Tibial nerve (tissue), 4 donors: ENCODE results near the gene FAM13B. TPM values are rescaled to one million over a fixed set of nuclear protein-coding genes. Genes with fewer than 3 reads are reported as not detected.

Experiments
- DNase-seq, 2 donors: peaks; one replicate each; pipeline ENCODE4 v3.0.0-alpha.2; 2019; ENCODE audit warnings: low spot score in 2 of 2
- H3K27ac ChIP-seq, 4 donors: fragments of 200-600 bp; sonication (generic) in 3 of 4; one replicate each; pipeline ENCODE4 v1.5.1; 2017 to 2019; ENCODE audit warnings: mild to moderate bottlenecking in 1 of 4
- H3K27me3 ChIP-seq, 2 donors: fragments of 200-600 bp; sonication (generic) in 1 of 2; one replicate each; pipeline versions ENCODE4 v1.5.1 to v1.6.0; 2017 to 2019
- H3K36me3 ChIP-seq, 3 donors: fragments of 200-600 bp; sonication (generic); one replicate each; pipeline ENCODE4 v1.5.1; 2018 to 2019
- H3K4me1 ChIP-seq, 4 donors: fragments of 200-600 bp; sonication (generic) in 3 of 4; one replicate each; pipeline ENCODE4 v1.5.1; 2017 to 2019
- H3K4me3 ChIP-seq, 4 donors: fragments of 200-600 bp; sonication (generic) in 3 of 4; one replicate each; pipeline ENCODE4 v1.5.1; 2017 to 2019; ENCODE audit warnings: mild to moderate bottlenecking in 1 of 4, moderate library complexity in 1 of 4
- H3K9me3 ChIP-seq, 4 donors: fragments of 200-600 bp; sonication (generic) in 3 of 4; one replicate each; pipeline ENCODE4 v1.5.1; 2017 to 2019
- EP300 ChIP-seq, 2 donors: sonication (generic); formaldehyde crosslinking; IDR thresholded peaks; one replicate each; pipeline ENCODE4 v1.6.1; 2017; ENCODE audit warnings: antibody characterized with exemption in 2 of 2, mild to moderate bottlenecking in 1 of 2
- POLR2A ChIP-seq, 2 donors: fragments of 450-650 bp; IDR thresholded peaks; one replicate each; pipeline ENCODE4 v1.6.1; 2017; ENCODE audit warnings: antibody characterized with exemption in 2 of 2, mild to moderate bottlenecking in 2 of 2, moderate library complexity in 2 of 2
- WGBS, 2 donors: methylation state at CpG; one replicate each; pipeline ENCODE4 v1.1.5; 2018; 5-methylcytosine and 5-hydroxymethylcytosine counted together
- total RNA-seq, 4 donors: library from RNA; depleted of rRNA; stranded (reverse); fragments of >200 nt; gene quantifications; one replicate each; pipeline ENCODE4 v1.1.0, GENCODE V29; 2016
- TF ChIP-seq, protein P1 (sequence below), 5 experiments: fragments of 200-600 bp in 3 of 5; fragments of 450-650 bp in 2 of 5; sonication (generic) in 3 of 5; IDR thresholded peaks; one replicate each; pipeline ENCODE4 v1.5.1; 2016 to 2019; ENCODE audit warnings: antibody characterized with exemption in 5 of 5, mild to moderate bottlenecking in 3 of 5, moderate library complexity in 2 of 5

FAM13B gene
- total RNA-seq, 4 donors from 2014 or later, result 59.4 to 85.9 (median 72.3) TPM

GRCh38 chr5:137896560-137896959, 136.3 kb downstream of the FAM13B start:
- 89 to 98% methylated on average over 3 of the region's 3 CpGs for WGBS, 2 donors
- no peaks in the 10 kb centered on the region for H3K9me3 ChIP-seq
- DNase-seq, result no peak
- H3K36me3 ChIP-seq, result no peaks in the 10 kb centered on the region
- H3K4me3 ChIP-seq, result no peak overlapping the region
- H3K27me3 ChIP-seq, result no peaks in the 10 kb centered on the region
- peaks cover 0 to 4% (median 0%) of the 10 kb centered on the region in 4 donors for H3K4me1 ChIP-seq
- TF ChIP-seq EP300 (IDR thresholded peaks at IDR 0.05) (no peak), POLR2A (IDR thresholded peaks at IDR 0.05) (no peak)
- TF ChIP-seq, protein P1, sequence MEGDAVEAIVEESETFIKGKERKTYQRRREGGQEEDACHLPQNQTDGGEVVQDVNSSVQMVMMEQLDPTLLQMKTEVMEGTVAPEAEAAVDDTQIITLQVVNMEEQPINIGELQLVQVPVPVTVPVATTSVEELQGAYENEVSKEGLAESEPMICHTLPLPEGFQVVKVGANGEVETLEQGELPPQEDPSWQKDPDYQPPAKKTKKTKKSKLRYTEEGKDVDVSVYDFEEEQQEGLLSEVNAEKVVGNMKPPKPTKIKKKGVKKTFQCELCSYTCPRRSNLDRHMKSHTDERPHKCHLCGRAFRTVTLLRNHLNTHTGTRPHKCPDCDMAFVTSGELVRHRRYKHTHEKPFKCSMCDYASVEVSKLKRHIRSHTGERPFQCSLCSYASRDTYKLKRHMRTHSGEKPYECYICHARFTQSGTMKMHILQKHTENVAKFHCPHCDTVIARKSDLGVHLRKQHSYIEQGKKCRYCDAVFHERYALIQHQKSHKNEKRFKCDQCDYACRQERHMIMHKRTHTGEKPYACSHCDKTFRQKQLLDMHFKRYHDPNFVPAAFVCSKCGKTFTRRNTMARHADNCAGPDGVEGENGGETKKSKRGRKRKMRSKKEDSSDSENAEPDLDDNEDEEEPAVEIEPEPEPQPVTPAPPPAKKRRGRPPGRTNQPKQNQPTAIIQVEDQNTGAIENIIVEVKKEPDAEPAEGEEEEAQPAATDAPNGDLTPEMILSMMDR (IDR thresholded peaks at IDR 0.05), result no peak
- no peak overlapping the region for H3K27ac ChIP-seq

DNA sequence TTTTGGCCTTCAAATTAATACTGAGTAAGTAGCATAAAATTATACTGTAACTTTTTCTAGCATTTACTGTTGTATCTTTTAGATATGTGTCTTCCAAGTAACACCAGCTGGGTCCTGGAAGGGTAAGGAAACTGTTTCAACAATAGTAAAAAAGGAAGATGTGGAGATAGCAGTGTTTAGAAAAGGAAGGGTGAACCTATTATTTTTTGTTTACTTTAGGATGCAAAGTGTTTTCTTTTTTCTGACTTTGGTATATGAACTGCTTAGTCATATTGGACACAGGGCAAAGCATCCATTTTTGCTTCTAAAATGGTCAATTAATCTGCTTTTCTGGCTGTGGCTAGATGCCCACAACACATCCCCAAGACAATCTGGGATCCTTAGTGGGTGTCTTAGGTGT, 138.3 kb downstream of the FAM13B start:
- H3K27ac ChIP-seq, result no peak overlapping the region
- H3K9me3 ChIP-seq, result no peaks in the 10 kb centered on the region
- peaks cover 0 to 3% (median 0%) of the 10 kb centered on the region in 4 donors for H3K4me1 ChIP-seq
- no peaks in the 10 kb centered on the region for H3K27me3 ChIP-seq
- H3K36me3 ChIP-seq, result no peaks in the 10 kb centered on the region
- TF ChIP-seq, protein P1 (IDR thresholded peaks at IDR 0.05), result no peak
- TF ChIP-seq POLR2A (IDR thresholded peaks at IDR 0.05) (no peak), EP300 (IDR thresholded peaks at IDR 0.05) (no peak)
- H3K4me3 ChIP-seq, result no peak overlapping the region
- no peak for DNase-seq

DNA sequence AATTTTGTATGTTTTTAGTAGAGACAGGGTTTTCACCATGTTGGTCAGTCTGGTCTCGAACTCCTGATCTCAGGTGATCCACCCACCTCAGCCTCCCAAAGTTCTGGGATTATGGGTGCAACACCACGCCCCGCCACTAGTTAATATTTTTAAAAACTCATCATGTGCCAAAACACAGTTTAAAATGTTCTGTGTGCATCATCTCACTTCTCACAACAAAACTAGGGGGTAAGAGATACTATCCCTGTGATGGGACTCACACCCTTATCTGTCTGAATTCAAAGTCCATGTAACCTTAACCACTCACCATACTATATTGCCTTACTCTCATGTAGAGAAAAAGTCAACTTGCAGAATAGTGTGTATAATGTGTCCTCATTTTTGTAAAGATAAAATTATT, 141.0 kb downstream of the FAM13B start:
- 88 to 95% methylated on average over 3 of the region's 3 CpGs for WGBS, 2 donors
- H3K27ac ChIP-seq, result no peak overlapping the region
- H3K27me3 ChIP-seq, result no peaks in the 10 kb centered on the region
- no peaks in the 10 kb centered on the region for H3K9me3 ChIP-seq
- no peak for DNase-seq
- no peaks in the 10 kb centered on the region for H3K36me3 ChIP-seq
- H3K4me3 ChIP-seq, result no peak overlapping the region
- TF ChIP-seq EP300 (IDR thresholded peaks at IDR 0.05) (no peak), POLR2A (IDR thresholded peaks at IDR 0.05) (no peak)
- TF ChIP-seq, protein P1 (IDR thresholded peaks at IDR 0.05), result no peak
- H3K4me1 ChIP-seq, result peaks cover 0 to 22% (median 0%) of the 10 kb centered on the region in 4 donors

DNA sequence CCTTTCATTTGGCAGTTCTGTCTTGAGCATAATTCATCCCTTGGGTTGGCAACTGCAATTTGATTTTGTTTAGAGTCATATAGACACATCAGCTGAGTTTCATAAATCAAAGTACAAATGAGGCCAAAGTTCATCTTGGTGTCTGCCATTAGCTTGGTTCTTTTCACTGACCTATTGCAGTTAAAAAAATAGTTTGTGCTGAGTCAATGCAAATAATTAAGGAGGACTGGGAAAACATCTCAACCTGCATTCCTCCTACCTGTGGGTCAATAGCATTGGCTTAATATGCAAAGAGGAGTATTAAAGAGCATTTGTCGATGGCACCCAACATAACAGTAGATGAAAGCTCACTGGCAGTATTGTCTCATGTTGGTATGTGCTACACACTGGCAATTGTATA, 142.0 kb downstream of the FAM13B start:
- Histone ChIP-seq H3K36me3 (no peaks in the 10 kb centered on the region), H3K9me3 (no peaks in the 10 kb centered on the region), H3K27ac (no peak overlapping the region), H3K4me3 (no peak overlapping the region), H3K4me1 (peaks cover 0 to 22% (median 2%) of the 10 kb centered on the region in 4 donors), H3K27me3 (no peaks in the 10 kb centered on the region)
- no peak for DNase-seq
- TF ChIP-seq, protein P1 (IDR thresholded peaks at IDR 0.05), result no peak
- no peak for TF ChIP-seq EP300 (IDR thresholded peaks at IDR 0.05)
- no peak for TF ChIP-seq POLR2A (IDR thresholded peaks at IDR 0.05)
- WGBS, 2 donors, result 88 to 93% methylated on average over 1 of the region's 1 CpG

DNA sequence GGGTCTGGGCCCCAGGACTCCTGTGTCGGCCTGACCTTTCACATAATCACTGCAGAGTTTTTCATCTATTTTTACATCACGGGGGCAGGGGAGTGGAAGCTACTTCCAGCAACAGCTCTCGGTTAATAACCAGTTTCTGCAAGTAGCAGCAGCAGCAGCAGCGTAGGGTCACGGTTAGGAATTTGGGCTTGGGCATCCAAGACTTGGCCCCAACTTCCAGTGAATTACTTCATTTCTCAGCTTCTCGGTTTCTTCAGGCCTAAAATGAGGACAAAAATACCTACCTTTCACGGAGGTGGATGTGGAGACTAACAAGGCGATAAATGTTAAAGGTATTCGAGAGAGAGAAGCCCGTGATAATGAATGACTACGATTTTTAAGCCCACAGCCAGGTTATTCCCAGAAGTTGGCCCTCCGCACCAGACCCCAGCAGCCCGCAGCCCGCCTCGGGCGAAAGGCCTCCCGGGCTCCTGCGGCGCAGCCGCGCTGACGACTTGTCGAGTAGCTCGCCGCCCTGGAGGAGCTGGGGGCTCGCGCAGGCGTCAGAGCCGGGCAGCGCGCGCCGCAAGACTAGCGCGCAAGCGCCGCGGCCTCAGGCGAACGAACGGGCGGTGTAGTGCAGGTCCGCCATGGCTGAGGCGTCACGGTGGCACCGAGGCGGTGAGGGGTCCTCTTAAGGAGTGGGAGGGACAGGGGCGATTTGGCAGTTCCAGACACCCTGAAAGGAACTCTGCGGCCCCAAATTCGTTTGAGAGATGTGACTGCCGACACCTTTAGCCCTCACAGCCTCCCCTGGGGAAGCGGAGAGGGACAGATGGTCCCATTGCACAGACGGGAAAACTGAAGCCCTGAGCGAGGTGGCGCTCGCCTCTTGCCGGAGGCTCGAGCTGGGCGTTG, 143.8 kb downstream of the FAM13B start, which contains the start of gene PKD2L2:
Gene PKD2L2, plus strand, starts transcription at position 595 of the 897 bp plus-strand sequence. Its CDS starts 35 bp downstream, at position 630.
- no peaks in the 10 kb centered on the region for H3K36me3 ChIP-seq
- TF ChIP-seq EP300 (IDR thresholded peaks at IDR 0.05), result peak; percentile 30 to 71
- TF ChIP-seq, protein P1 (IDR thresholded peaks at IDR 0.05), result peak in 2 of 5 experiments; percentile 6 to 41
- peak in 1 of 2 donors; percentile 62 for TF ChIP-seq POLR2A (IDR thresholded peaks at IDR 0.05)
- H3K9me3 ChIP-seq, result no peaks in the 10 kb centered on the region
- no peaks in the 10 kb centered on the region for H3K27me3 ChIP-seq
- peak; percentile 49 to 50 for DNase-seq
- peak within 1 kb of the TSS; percentile 38 to 61 (median 46) for H3K4me3 ChIP-seq
- 20 to 29% methylated on average over 35 to 56 of the region's 59 CpGs for WGBS, 2 donors
- peaks cover 0 to 22% (median 2%) of the 10 kb centered on the region in 4 donors for H3K4me1 ChIP-seq
- H3K27ac ChIP-seq, result peak within 1 kb of the TSS; percentile 82 to 95 (median 84)
